Gastroesophageal sphincter (tissue), 4 donors: Measurements from ENCODE around the gene AMOTL1. TPM values are rescaled to one million over a fixed set of nuclear protein-coding genes. Genes with fewer than 3 reads are reported as not detected.
A peak's percentile ranks its signal among the peaks of the same experiment; 100 is the strongest.

ENCODE experiments used
- ATAC-seq: fragments of 150-250 bp; one replicate; pipeline ENCODE4 v1.9.1; 2016; ENCODE audit warnings: mild to moderate bottlenecking, moderate library complexity
- H3K27ac ChIP-seq, 4 donors: fragments of 200-600 bp; sonication (generic) in 3 of 4; 1 replicate in 3 of 4; 2 replicates in 1 of 4; pipeline ENCODE4 v1.5.1; 2016 to 2019
- H3K27me3 ChIP-seq: fragments of 200-600 bp; sonication (generic); one replicate; pipeline ENCODE4 v1.5.1; 2019
- H3K36me3 ChIP-seq, 2 donors: fragments of 200-600 bp; sonication (generic); one replicate each; pipeline ENCODE4 v1.5.1; 2019; ENCODE audit warnings: control low read depth in 1 of 2
- H3K4me1 ChIP-seq, 3 donors: fragments of 200-600 bp; sonication (generic); 1 replicate in 2 of 3; 2 replicates in 1 of 3; pipeline ENCODE4 v1.5.1; 2016 to 2019; ENCODE audit warnings: control low read depth in 2 of 3
- H3K4me3 ChIP-seq, 2 donors: fragments of 200-600 bp; sonication (generic); one replicate each; pipeline ENCODE4 v1.5.1; 2019; ENCODE audit warnings: mild to moderate bottlenecking in 1 of 2, moderate library complexity in 1 of 2
- H3K9me3 ChIP-seq, 3 donors: fragments of 200-600 bp; sonication (generic); one replicate each; pipeline ENCODE4 v1.5.1; 2017 to 2019; ENCODE audit warnings: control low read depth in 2 of 3
- CTCF ChIP-seq, 4 experiments: fragments of 200-600 bp in 2 of 4; fragments of 450-650 bp in 2 of 4; sonication (generic) in 1 of 4; IDR thresholded peaks; one replicate each; pipeline ENCODE4 v1.5.1; 2017 to 2019; ENCODE audit warnings: antibody characterized with exemption in 4 of 4, mild to moderate bottlenecking in 2 of 4, moderate library complexity in 2 of 4
- EP300 ChIP-seq: sonication (generic); formaldehyde crosslinking; IDR thresholded peaks from one replicate; pipeline ENCODE4 v1.6.1; 2017; ENCODE audit warnings: antibody characterized with exemption, mild to moderate bottlenecking
- POLR2A ChIP-seq, 2 donors: fragments of 450-650 bp; IDR thresholded peaks; one replicate each; pipeline ENCODE4 v1.6.1; 2017; ENCODE audit warnings: antibody characterized with exemption in 2 of 2, mild to moderate bottlenecking in 2 of 2, moderate library complexity in 1 of 2
- POLR2AphosphoS5 ChIP-seq: sonication (generic); formaldehyde crosslinking; IDR thresholded peaks from one replicate; pipeline ENCODE4 v1.6.1; 2017; ENCODE audit warnings: antibody characterized with exemption
- WGBS, 2 donors: methylation state at CpG; one replicate each; pipeline ENCODE4 v1.1.5; 2018; ENCODE audit warnings: low coverage in 1 of 2; 5-methylcytosine and 5-hydroxymethylcytosine counted together
- total RNA-seq, 4 donors: library from RNA; depleted of rRNA; stranded (reverse); fragments of >200 nt; gene quantifications; one replicate each; pipeline ENCODE4 v1.1.0, GENCODE V29; 2016

AMOTL1 gene
- total RNA-seq, 4 donors from 2014 or later = 136 to 215 (median 176) TPM

- ATAC-seq = no peak
- Histone ChIP-seq H3K36me3 (peaks cover 0 to 20% of the 10 kb centered on the region in 2 donors), H3K27me3 (no peaks in the 10 kb centered on the region), H3K4me3 (no peak overlapping the region), H3K9me3 (peaks cover 0 to 8% (median 0%) of the 10 kb centered on the region in 3 donors), H3K4me1 (peaks cover 0 to 11% (median 0%) of the 10 kb centered on the region in 3 donors), H3K27ac (no peak overlapping the region)
- WGBS, 2 donors = no CpG with 5 or more reads among the region's 1 CpG
- TF ChIP-seq CTCF (IDR thresholded peaks at IDR 0.05) = no peak
- TF ChIP-seq POLR2AphosphoS5 = no peak
- no peak for TF ChIP-seq EP300
- TF ChIP-seq POLR2A (IDR thresholded peaks at IDR 0.05) = no peak
These were observed 120.0 kb downstream of the AMOTL1 start for GRCh38 chr11:94888204-94888603.

GRCh38 chr11:94895451-94895850 lies 127.3 kb downstream of the AMOTL1 start:
- TF ChIP-seq EP300 (no peak), POLR2A (IDR thresholded peaks at IDR 0.05) (no peak), CTCF (IDR thresholded peaks at IDR 0.05) (no peak), POLR2AphosphoS5 (no peak)
- 21 to 51% methylated on average over 2 of the region's 2 CpGs for WGBS, 2 donors
- H3K9me3 ChIP-seq = peaks cover 0 to 32% (median 0%) of the 10 kb centered on the region in 3 donors
- H3K4me3 ChIP-seq = no peak overlapping the region
- ATAC-seq = peak; percentile 55
- peak overlapping the region in 1 of 4 donors; percentile 28 for H3K27ac ChIP-seq
- H3K36me3 ChIP-seq = peaks cover 0 to 23% of the 10 kb centered on the region in 2 donors
- peaks cover 0 to 16% (median 0%) of the 10 kb centered on the region in 3 donors for H3K4me1 ChIP-seq
- H3K27me3 ChIP-seq = no peaks in the 10 kb centered on the region

GRCh38 chr11:94895971-94896370 lies 127.8 kb downstream of the AMOTL1 start:
- Histone ChIP-seq H3K9me3 (peaks cover 0 to 32% (median 0%) of the 10 kb centered on the region in 3 donors), H3K4me3 (no peak overlapping the region), H3K27me3 (no peaks in the 10 kb centered on the region), H3K4me1 (peaks cover 0 to 16% (median 0%) of the 10 kb centered on the region in 3 donors), H3K27ac (peak overlapping the region in 1 of 4 donors; percentile 28), H3K36me3 (peaks cover 0 to 23% of the 10 kb centered on the region in 2 donors)
- no peak for ATAC-seq
- 50 to 86% methylated on average over 1 of the region's 2 CpGs for WGBS, 2 donors
- TF ChIP-seq POLR2A (IDR thresholded peaks at IDR 0.05) (no peak), EP300 (no peak), POLR2AphosphoS5 (peak; percentile 16), CTCF (IDR thresholded peaks at IDR 0.05) (no peak)

- peaks cover 0 to 32% (median 0%) of the 10 kb centered on the region in 3 donors for H3K9me3 ChIP-seq
- no peak for ATAC-seq
- 0 to 6% methylated on average over 1 of the region's 1 CpG for WGBS, 2 donors
- H3K36me3 ChIP-seq = peaks cover 0 to 23% of the 10 kb centered on the region in 2 donors
- H3K27me3 ChIP-seq = no peaks in the 10 kb centered on the region
- H3K4me1 ChIP-seq = peaks cover 0 to 16% (median 0%) of the 10 kb centered on the region in 3 donors
- no peak for TF ChIP-seq EP300
- peak; percentile 74 to 92 (median 83) for TF ChIP-seq CTCF (IDR thresholded peaks at IDR 0.05)
- TF ChIP-seq POLR2AphosphoS5 = no peak
- no peak for TF ChIP-seq POLR2A (IDR thresholded peaks at IDR 0.05)
- H3K4me3 ChIP-seq = no peak overlapping the region
- no peak overlapping the region for H3K27ac ChIP-seq
These were observed 129.2 kb downstream of the AMOTL1 start for GRCh38 chr11:94897330-94897768.

GRCh38 chr11:94907226-94907625 lies 139.1 kb downstream of the AMOTL1 start:
- Histone ChIP-seq H3K27me3 (no peaks in the 10 kb centered on the region), H3K4me1 (no peaks in the 10 kb centered on the region), H3K9me3 (no peaks in the 10 kb centered on the region), H3K27ac (no peak overlapping the region), H3K4me3 (no peak overlapping the region), H3K36me3 (peaks cover 0 to 6% of the 10 kb centered on the region in 2 donors)
- 0 to 34% methylated on average over 1 to 2 of the region's 2 CpGs for WGBS, 2 donors
- ATAC-seq = no peak
- TF ChIP-seq EP300 (no peak), CTCF (IDR thresholded peaks at IDR 0.05) (no peak), POLR2A (IDR thresholded peaks at IDR 0.05) (no peak), POLR2AphosphoS5 (no peak)
